Measurements from ENCODE around the gene COL7A1.

COL7A1 gene

DNA sequence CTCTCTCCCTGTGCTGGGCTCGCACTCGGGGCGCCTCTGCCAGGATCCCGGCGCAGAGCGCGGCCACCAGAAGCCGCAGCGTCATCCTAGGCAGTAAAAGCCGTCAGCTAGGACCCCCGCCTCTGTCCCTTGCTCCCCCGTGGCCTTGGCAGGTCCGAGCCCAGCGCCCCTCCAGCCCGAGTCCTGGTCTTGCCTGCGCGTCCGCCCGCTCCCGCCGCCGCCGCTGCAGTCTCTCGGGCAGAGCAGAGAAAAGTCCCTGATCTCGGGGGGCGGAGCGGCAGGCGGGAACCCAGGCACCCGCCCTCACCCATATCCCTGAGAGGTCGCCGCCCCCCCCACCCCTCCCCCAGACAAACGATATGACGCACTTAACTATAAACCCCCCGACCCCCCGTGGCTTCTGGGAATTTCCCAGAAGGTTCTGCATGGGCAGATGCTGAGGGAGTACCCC is at the start of gene COL7A1:
Gene COL7A1, minus strand, starts transcription at position 255 of the 451 bp plus-strand sequence. Its CDS starts 170 bp downstream, at position 85.
- DNase-seq, result no peak

DNA sequence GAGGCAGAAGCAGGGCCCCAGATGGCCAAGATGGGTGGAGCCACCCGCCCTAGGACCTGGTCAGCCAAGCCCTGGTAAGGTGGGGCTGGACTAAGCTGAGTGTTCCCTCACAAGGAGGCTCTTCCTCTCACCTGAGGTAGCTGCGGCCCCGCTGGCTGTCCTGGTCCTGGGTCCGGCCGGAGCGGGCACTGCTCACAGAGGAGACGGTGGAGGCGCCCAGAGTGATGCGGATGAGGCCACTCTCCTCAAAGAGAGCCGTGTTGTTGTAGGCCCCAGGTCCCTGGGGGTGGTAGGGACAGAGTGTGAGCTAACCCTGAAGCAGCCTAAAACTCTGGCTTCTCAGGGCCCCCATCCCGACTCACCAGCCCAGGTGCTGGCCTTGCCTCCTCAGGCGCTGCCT is 47.5 kb upstream of the COL7A1 start:
- DNase-seq, result no peak

DNA sequence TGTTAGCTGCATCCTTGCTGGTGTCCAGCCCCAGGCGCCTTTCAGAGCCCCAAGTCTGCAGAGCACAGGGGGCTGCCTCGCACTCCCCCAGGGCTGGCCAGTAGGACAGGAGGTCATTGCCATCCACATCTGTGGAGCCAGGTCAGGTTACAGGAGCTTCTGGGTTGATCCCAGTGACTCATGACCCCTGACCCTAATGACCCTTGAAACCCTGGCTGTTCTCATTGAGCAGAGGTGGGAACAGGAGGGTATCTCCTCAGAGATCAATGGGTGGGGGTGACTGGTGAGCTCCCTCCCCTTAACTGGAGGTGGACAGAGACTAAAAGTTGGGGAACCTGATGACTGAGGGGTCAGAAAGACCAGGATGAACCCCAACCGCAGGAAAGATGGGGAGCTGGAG is 46.3 kb upstream of the COL7A1 start:
- DNase-seq, result no peak

DNA sequence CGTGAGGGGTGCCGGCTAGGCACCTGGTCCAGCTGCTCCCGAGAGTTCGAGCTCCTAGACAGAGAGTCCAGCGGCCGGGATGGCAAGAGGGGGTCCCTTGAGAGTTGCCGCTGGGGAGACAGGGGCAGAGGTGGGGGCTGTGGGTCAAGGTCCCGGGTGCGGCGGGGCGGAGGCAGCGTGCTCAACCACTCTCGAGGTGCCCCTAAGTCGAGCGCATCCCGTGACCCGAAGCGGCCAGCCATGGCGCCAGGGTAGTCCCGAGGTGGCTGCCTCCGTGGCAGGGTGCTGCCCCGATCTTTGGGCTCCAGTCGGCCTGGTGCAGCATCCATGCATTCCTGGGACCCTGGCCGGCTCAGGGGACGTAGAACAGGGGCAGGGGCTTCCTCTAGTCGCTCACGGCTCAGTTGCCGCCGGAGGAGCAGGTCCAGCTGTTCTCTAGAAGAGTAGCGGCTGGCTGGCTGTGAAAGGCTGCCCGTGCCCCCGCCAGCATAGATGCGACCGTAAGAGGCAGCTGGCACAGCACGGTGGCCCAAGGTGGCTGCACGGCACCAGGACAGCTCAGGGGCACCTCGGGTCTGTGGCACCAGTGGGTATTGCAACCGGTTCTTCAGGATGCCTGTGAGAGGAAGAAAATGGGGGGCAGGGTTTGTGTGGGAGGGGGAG is 44.9 kb upstream of the COL7A1 start:
- no peak for DNase-seq

DNA sequence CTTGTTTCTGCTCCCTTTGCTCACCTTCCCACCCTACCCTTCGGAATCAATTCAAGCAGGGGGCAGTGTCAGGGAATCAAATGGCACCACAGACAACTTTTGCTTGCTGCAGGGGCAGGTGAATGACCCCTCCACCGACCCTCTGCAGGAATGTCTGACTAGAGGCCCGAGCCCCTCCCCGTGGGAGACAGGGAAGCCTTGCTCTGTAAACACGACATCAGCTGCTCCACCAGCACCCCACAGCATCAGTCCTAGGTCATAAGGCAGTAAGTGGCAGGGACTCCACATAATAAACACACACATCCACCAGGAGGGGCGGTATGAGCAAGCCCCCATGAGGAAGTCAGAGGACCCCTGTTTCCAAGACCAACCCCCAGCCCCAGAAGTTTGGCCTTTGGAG is 42.2 kb upstream of the COL7A1 start:
- no peak for DNase-seq

DNA sequence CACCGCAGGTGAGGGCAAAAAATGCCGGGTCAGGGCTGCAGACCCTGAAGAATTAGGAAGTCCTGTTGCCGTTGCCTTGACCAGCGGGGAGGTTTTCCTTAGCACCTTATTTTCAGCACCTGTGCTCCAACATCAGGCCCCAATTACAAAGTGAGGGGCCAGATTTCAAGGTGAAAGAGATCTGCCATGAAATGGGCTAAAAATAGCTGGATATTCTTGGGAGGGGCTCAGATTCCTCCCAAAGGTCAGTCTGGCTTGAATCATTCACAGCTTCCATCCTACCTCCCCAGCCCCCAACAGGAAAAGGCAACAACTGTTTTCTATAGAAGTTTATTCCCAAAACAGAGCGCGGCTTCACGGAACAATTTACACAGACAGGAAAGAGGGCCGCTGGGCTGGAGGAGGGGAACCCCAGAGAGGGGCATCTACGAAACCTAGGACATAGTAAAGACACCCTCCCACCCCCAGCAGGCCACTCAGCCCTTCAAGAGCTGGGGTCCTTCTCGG is 41.1 kb upstream of the COL7A1 start:
- DNase-seq, result no peak

DNA sequence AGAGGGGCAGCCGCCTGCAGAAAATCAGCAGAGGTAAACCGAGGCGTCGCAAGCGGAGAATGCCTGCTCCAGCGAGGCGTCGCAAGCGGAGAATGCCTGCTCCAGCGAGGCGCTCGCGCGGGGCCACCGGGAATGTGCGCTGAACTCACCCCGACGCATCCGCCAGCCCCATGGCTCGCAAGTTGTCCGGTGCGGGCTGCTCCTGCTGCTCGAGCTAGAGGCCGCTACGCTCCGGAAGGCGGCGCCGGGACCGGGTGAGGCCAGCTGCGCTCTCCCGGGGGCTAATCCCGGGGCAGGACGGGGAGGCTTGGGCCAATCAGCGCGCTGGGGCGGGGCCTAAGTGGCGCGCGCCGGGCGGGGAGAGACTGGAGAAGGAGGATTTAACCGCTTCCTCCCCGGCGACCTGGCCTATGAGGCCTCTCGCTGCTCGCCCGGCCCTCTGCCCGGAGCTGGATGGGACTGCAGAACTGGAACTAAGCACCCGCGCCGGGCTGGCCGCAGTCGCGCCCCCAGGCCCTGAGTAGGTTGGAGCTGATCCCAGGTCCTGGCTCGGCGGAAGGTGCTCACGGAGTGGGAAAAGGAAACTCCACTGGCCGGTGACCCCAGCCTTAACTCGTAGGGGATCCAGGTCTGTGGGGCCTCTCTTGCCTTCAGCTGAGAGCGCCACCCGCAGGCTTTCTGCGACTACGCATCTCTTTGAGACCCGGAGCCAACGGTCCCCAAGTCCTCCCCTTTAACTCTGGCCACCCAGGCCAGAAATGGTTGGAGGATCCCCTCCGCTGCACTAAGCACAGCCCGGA is 40.3 kb upstream of the COL7A1 start, which contains the start of gene SLC26A6:
Gene SLC26A6, minus strand, starts transcription at position 240 of the 800 bp plus-strand sequence. Its CDS starts 68 bp downstream, at position 172.
- DNase-seq, result peak; percentile 87 to 90

DNA sequence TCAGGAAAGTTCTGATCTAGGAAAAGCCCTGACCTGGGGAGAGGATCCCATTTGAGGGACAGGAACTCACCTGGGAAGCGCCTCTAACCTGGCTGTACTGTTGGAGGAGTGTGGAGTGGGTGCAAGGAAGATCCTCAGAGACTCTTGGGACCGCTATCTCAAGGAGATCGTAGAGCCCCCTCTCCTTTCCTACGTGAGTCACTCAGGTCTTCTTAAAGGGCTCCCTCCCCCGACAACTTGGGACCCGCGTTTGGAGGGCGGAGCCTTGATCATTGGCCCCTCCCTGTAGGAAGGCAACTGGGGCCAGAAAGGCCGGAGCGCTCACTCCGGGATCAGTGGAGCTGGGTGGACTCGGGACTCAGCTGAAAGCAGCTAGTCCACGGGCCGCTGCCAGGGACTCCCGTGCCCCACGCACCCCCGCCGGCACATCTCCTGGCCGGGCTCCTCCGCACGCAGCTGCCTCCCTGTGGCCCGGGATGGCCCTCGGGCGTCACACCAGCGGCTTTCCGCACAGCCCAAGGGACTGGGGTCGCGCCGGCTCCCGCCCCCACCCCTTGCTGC is 39.6 kb upstream of the COL7A1 start:
- DNase-seq, result peak; percentile 7 to 10

DNA sequence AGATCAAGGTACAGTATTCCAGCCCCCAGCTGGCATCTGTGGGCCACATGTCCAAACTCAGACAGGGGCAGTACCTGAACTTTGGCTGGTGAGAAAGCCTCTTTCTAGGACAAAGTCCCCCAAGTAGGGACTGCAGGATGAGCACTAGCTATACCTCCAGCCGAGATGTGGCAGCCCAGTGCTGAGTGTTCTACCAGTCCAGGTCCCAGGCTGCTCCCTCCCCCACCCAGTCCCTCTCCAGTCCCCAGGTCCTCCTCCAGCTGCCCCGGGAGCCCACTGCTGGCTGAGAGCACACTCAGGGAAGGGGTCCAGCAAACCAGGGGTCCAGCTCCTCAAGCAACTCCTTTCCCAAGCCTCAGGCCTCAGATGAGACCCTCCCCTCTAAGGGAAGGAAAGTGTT is 38.6 kb upstream of the COL7A1 start:
- DNase-seq, result no peak

DNA sequence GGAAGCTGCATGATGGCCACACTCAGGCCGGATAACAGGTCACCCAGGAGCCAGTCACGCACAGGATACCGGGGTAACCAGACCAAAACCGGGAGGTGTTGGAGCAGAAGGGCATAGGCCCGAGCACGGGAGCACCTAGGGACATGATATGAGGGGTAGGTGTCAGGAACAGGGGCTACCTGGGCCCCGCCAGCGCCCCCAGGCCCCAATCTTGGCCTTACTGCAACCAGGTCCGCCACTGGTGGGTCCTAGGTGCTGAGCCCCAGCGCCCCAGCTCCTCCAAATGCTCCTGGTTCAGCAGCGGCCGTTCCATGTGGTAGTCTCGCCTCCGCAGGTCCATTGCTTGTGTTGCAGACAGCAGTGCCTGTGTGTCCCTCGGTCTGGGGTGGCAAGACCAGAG is 38.1 kb upstream of the COL7A1 start:
- no peak for DNase-seq

DNA sequence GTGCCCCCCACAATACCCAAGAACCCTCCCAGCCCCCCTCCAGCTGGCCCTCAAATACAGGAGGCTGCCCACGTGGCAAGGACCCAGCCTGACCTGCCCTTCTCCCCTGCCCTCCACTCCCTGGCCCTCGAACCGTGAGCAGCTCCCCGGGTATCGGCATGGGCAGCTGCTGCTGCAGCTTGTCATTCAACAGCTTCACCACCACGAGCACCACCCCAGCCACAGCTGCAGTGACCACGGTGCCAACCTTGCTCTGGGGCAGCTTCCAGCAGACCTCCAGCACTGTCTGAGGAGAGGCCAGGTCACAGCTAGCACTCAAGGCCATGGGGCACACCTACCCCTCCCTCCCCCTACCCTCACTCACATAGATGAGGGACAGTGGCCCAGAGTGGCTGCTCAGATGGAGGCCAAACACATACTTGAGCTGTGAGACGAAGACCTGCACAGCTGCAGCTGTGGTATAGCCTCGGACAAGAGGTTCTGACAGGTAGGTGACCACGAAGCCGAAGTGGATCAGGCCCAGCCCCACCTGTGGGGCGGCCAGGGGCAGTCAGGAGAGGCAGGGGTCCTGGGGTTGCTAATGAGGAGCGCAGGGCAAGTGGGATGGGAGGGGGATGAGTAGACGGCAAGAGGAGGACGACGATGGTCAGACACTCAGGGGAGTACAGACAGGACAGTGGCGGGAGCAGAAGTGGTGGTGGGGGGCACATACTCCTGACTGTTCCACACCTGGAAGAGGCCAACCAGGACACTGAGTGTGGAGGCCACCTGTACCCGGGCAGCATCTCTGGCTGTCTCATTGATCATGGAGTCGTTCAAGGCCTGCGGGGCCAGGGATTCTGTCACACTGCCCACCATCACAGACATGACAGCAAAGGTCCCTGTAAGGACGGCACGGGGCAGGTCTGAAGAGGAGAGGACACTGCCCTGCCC is 36.7 kb upstream of the COL7A1 start:
- no peak for DNase-seq

DNA sequence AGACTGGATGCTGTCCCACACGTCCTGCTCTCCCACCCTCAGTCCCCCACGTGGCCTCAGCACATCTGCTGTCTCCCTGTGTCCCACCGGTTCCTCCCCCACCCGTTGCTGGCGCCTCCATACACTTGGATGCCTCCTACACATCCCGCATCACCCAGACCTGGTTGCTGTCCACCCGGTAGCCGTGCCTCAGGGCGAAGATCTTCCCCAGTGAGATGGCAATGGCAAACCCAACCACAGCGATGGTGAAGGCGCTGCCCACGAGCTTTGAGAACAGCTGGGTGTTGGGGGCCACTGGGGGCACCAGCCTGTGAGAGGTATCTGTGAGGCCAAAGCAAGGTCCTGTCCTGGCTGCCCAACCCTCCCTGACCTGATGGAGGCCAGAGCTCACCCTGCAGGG is 35.7 kb upstream of the COL7A1 start:
- DNase-seq, result no peak

DNA sequence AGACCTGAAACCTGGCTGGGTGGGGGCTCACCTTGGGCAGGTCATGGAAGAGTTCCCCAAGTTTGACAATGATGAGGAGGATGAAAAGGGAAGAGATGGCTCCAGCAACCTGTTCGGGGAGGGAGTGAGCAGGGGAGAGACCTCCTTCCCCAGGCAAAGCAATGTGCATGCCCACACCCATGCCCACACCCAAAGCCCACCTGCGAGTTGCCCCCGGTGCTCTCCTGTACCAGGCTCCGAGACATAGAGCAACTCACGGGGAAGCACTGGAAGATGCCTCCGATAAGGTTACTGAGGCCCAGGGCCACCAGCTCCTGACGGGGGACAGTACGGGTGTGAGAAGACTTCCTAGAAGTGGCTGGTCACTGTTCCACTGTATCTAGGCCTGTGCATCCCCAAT is 35.3 kb upstream of the COL7A1 start:
- DNase-seq, result no peak

DNA sequence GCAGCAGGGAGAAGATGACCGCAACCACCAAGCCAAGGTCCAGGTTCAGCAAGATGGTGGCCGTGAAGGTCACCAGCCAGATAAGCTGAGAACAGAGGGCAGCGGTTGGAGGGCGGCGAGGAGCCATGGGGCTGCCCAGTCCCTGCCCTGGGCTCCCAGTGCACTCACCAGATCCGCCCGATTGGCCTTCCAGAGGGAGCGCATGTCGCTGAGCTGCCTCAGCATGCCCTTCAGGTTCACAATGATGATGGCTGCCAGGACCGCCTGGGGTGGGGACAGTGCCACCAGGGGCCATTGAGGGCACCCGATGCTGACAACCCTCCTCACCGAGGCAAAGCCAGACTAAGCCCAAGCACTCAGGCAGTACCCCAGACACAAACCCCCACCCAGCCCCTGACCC is 34.8 kb upstream of the COL7A1 start:
- no peak for DNase-seq

DNA sequence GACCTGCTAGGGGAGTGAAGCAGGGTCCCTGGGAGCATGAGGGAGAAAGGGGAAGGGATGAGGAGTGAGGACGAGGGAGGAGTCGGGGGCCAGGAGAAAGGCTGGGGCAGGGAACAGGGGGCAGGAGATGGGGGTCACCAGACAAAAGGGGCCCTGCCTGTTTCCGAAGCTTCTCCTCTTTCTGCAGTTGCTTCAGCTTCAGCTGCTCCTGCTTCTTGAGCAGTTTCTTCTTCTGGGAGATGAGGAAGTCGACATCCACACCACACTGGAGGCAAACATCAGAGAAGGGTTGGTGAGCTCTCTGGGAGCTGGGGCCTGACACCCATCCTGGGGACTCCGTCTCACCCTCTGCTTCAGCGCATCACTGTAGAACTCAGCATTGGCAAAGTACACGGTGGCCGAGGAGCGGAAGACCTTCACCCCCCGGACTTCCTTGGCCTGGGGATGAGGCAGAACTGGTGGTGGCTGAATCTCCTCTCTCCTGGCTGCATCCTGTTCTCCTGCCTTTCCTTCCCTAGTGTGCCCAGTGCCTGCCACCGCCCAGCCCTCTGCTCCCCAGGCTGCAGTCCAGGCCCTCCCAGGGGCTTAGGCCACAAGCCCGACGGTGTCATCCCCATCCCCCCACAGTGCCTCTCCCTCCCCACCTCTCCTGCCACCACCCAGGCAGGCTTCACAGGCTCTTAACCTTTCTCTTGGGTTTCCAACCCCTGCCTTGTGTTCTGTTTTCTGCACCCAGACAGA is 33.3 kb upstream of the COL7A1 start:
- DNase-seq, result no peak

DNA sequence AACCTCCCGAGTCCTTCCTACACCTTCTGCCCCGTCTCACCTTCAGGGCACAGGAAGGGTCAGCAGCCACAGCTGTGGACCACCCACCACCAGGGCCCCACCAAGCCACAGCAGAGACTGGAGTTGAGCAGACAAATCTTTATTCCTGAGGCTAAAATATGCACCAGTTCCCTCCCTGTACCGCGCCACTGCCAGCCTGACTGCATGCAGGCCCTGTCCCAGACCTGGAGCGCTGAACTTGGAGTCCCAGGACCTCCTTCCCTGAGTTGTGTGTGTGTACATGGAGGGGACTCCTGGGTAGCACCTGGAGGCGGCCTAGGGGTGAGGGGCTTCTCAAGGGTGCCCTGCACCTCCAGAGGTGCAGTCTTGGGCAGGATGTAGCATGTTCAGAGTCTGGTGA is 30.5 kb upstream of the COL7A1 start:
- no peak for DNase-seq

DNA sequence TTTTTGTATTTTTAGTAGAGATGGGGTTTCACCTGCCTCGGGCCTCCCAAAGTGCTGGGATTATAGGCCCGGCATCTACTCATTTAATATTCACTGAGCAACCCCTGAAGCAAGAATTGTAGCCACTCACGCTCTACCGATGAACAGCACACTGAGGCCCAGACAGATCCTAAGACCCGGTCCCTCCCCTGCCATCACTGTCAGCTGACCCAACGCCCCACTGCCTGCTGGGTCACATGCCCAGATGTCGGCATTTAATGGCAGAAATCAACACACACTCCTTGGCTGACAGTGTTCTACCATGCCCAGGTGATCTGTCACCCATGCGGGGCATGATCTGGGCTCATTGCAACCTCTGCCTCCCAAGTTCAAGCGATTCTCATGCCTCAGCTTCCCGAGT is 29.6 kb upstream of the COL7A1 start:
- no peak for DNase-seq

DNA sequence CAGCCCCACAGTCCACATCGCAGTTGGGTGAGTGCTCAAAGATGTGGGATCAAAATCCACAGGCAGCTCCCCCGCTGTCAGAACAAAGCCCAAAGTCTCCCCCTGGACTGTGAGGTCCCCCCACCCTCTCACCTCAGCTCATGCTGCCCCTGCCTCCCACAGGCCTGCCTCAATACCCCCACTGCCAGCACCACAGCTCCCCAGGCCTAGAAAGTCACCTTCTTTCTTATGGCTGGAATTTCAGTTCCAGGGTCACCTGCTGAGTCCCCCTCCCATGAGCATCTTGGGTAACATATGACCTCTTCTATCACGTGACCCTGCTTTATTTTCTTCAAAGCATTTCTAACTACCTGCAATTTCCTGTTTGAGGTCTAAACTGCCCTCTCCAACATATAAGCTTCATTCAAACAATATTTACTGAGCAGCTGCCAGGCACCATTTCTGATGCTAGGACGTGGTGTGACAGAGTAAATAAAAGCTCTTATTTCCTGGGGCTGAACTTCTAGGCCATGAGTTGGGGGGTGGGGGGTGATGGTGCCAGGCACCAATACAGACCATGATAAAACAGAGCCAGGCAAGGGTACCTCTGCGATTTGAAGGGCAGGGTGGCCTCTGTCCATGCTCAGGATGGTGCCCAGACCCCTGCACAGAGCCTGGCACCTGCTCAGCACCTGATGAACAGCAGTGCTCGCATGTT is 28.9 kb upstream of the COL7A1 start:
- peak; percentile 66 to 92 for DNase-seq

DNA sequence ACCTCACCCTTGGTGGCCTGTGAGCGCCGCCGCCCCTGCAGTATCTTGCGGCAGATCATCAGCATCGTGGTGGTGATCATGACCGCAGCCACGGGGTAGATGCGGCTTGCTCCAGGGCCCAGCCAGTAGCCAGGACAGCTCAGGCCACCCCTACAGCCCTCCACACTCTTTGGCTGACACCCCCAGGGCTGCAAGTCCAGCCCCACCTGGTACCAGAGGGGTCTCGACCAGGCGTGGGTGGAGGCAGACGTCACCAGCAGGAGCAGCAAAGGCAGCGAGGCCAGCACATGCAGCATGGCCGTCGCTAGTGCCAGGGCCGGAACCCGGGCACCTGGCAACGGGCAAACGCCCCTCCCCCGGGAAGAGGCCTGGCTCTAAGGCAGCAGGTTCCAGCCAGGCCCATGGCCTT is 26.3 kb upstream of the COL7A1 start, which contains the start of gene TMEM89:
Gene TMEM89, minus strand, starts transcription at position 309 of the 409 bp plus-strand sequence. Its CDS starts 13 bp downstream, at position 296.
- no peak for DNase-seq

DNA sequence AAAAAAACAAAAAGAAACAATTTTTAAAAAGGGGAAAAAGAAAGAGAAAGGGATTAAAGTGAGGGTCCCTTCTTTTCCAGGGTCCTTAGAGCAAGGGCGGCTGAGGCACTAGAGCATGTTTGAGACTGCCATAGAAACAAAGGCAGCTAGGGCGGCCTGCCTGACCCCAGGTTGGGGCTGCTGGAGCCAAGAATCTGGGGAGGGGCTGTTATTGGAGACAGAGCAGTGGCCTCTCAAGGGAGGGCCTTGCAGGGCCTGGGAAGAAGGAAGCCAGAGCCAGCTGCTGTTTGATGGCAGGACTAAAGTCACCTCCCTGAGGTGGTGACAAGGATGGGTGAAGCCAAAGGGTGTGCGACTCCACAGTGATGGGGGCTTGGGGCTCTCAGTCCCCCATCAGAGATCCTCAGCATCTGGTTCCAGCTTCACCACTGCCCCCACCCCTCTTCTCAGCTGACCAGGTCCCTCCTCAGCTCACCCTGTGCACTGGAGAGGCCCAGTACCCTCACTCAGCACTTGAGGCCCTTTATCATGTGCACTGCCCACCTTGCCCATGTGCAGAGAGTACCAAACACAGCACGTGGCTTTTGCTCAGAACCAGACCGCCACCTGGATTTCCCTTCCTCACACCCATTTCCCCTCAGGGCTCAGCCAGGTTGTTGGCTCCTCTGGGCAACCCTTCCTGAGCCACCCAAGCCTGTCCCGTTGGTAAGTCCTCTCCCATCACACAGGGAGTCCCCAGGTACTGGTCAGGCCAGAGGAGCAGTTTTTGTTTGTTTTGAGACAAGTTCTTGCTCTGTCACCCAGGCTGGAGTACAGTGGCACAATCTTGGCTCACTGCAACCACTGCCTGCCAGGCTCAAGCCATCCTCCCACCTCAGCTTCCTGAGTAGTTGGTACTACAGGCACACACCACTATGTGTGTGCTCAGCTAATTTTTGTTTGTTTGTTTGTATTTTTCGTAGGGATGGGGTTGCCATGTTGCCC is 24.7 kb upstream of the COL7A1 start:
- DNase-seq, result no peak

Data from NCI-H2081 (cell line).